HG03045 (cell line): ENCODE data around the gene FGA.

Experiments
- ATAC-seq: cut with Tn5 transposase; IDR thresholded peaks from one replicate; pipeline ENCODE4 v1.9.1; 2021; ENCODE audit warnings: mild to moderate bottlenecking, moderate library complexity; ENCODE audit not compliant: unreplicated experiment

Gene FGA

DNA sequence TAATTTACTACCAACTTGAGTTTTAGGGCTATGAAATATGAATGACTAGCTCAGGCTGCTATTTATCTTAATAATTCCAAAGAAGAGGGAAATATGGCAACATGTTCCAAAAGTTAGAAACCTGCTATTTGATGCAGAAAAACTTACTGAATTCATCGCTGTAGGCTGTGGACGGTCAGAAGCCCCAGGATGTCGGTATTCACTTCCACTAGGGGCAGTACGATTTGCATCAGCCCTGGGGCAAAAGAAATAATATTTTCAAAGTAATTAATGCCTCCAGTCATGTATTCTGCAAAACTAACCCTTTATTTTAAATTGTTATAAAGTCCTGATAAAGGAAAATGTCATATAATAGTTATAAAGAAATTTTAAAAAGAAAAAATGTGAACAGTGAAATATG, 44.9 kb downstream of the FGA start:
- ATAC-seq, result no peak

DNA sequence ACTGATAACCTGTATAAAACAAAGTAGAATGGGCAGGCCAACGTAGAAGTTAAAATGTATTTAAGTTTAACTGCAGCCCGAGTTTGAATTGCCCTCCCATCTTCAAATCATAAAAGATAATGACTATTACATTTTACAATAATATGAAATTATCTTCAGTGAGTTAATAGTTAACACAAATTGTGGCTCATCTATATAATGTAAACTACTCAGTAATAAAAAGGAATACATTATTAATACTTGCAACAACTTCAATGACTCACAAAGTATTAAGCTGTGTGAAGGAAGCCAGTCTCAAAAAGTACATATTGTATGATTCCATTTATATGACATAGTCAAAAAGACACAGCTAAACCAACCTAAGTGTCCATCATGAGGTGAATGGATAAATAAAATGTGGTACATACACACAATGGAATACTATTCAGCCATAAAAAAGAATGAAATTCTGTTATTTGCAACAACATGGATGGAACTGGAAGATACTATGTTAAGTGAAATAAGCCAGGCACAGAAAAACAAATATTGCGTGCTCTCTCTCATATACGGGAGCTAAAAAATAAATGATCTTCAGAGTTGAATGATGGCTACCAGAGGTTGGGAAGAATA, 48.2 kb downstream of the FGA start:
- no peak for ATAC-seq
